RWPE2 (cell line): Measurements from ENCODE around the gene PLPPR5.

Experiments
- ATAC-seq: fragments of 200-7000 bp; cut with Tn5 transposase; 3 replicates; pipeline ENCODE4 v1.9.1; 2021; ENCODE audit warnings: low read depth
- DNase-seq: peaks from one replicate; pipeline ENCODE4 v3.0.0-alpha.2; 2020; ENCODE audit warnings: low spot score
- H3K27ac ChIP-seq: fragments of 450-650 bp; 2 replicates; pipeline ENCODE4 v1.5.1; 2017; ENCODE audit warnings: mild to moderate bottlenecking; ENCODE audit not compliant: poor library complexity, severe bottlenecking
- H3K27me3 ChIP-seq: fragments of 250-450 bp; sonication (Bioruptor Pico); 2 replicates; pipeline ENCODE4 v1.5.1; 2021; ENCODE audit warnings: mild to moderate bottlenecking, moderate library complexity; ENCODE audit not compliant: insufficient read depth, poor library complexity, severe bottlenecking
- H3K36me3 ChIP-seq: fragments of 250-450 bp; sonication (Bioruptor Pico); 2 replicates; pipeline ENCODE4 v1.5.1; 2020; ENCODE audit warnings: low read depth, mild to moderate bottlenecking, moderate library complexity
- H3K4me1 ChIP-seq: fragments of 250-450 bp; sonication (Bioruptor Pico); 2 replicates; pipeline ENCODE4 v1.5.1; 2021; ENCODE audit warnings: mild to moderate bottlenecking, moderate library complexity; ENCODE audit not compliant: insufficient read depth, poor library complexity, severe bottlenecking
- H3K4me3 ChIP-seq: fragments of 250-450 bp; sonication (Bioruptor Pico); 2 replicates; pipeline ENCODE4 v1.5.1; 2021; ENCODE audit warnings: mild to moderate bottlenecking, moderate library complexity; ENCODE audit not compliant: severe bottlenecking
- H3K9me3 ChIP-seq: fragments of 250-450 bp; sonication (Bioruptor Pico); 2 replicates; pipeline ENCODE4 v1.5.1; 2021; ENCODE audit warnings: mild to moderate bottlenecking, moderate library complexity; ENCODE audit not compliant: severe bottlenecking
- CTCF ChIP-seq: fragments of 450-650 bp; IDR thresholded peaks from one replicate; pipeline ENCODE4 v1.5.1; 2017; ENCODE audit warnings: mild to moderate bottlenecking, moderate library complexity; ENCODE audit not compliant: poor library complexity, severe bottlenecking

PLPPR5 gene

GRCh38 chr1:99003581-99004253, 944 bp downstream of the PLPPR5 start:
- Histone ChIP-seq H3K4me3 (no peak overlapping the region), H3K36me3 (no peaks in the 10 kb centered on the region), H3K27me3 (peaks cover 41% of the 10 kb centered on the region), H3K9me3 (no peaks in the 10 kb centered on the region), H3K27ac (no peak overlapping the region), H3K4me1 (no peaks in the 10 kb centered on the region)
- DNase-seq (no peak), ATAC-seq (no peak)
- TF ChIP-seq CTCF: no peak

GRCh38 chr1:98992844-98993243, 11.8 kb downstream of the PLPPR5 start:
- DNase-seq (no peak), ATAC-seq (no peak)
- TF ChIP-seq CTCF: no peak
- no peaks in the 10 kb centered on the region for H3K27me3 ChIP-seq
- no peak overlapping the region for H3K4me3 ChIP-seq
- no peak overlapping the region for H3K27ac ChIP-seq
- H3K4me1 ChIP-seq: peaks cover 8% of the 10 kb centered on the region
- H3K9me3 ChIP-seq: no peaks in the 10 kb centered on the region
- H3K36me3 ChIP-seq: no peaks in the 10 kb centered on the region

GRCh38 chr1:98991127-98992012, 13.3 kb downstream of the PLPPR5 start:
- no peaks in the 10 kb centered on the region for H3K9me3 ChIP-seq
- no peaks in the 10 kb centered on the region for H3K27me3 ChIP-seq
- peak; percentile 45 for TF ChIP-seq CTCF
- peak overlapping the region; percentile 63 for H3K27ac ChIP-seq
- peak; percentile 99 for ATAC-seq
- no peaks in the 10 kb centered on the region for H3K36me3 ChIP-seq
- H3K4me3 ChIP-seq: no peak overlapping the region
- H3K4me1 ChIP-seq: peaks cover 8% of the 10 kb centered on the region
- no peak for DNase-seq

- Histone ChIP-seq H3K4me1 (peaks cover 8% of the 10 kb centered on the region), H3K9me3 (no peaks in the 10 kb centered on the region), H3K27ac (no peak overlapping the region), H3K4me3 (no peak overlapping the region), H3K36me3 (no peaks in the 10 kb centered on the region), H3K27me3 (no peaks in the 10 kb centered on the region)
- TF ChIP-seq CTCF: no peak
- DNase-seq: no peak
- ATAC-seq: no peak
Measured at GRCh38 chr1:98989556-98989907, 15.1 kb downstream of the PLPPR5 start.
